Dedifferentiated amniotic fluid mesenchymal stem cell (primary cell): Measurements from ENCODE around the gene IFNGR1.
"Not testable (repeated sequence)": the region's sequence is repeated elsewhere in the genome, so short reads cannot be mapped to it uniquely, and the experiment has no call there.

Experiments used
- DNase-seq: peaks from one replicate; pipeline ENCODE4 v3.0.0-alpha.2; 2016; ENCODE audit errors: extremely low spot score

Gene IFNGR1

GRCh38 chr6:137213331-137213740, 5.8 kb downstream of the IFNGR1 start:
- no peak for DNase-seq

- no peak for DNase-seq
Observed at GRCh38 chr6:137211910-137212309, 7.3 kb downstream of the IFNGR1 start.

GRCh38 chr6:137210903-137211302, 8.3 kb downstream of the IFNGR1 start:
- DNase-seq = no peak

- no peak for DNase-seq
Observed at GRCh38 chr6:137208279-137208678, 10.9 kb downstream of the IFNGR1 start.

DNA sequence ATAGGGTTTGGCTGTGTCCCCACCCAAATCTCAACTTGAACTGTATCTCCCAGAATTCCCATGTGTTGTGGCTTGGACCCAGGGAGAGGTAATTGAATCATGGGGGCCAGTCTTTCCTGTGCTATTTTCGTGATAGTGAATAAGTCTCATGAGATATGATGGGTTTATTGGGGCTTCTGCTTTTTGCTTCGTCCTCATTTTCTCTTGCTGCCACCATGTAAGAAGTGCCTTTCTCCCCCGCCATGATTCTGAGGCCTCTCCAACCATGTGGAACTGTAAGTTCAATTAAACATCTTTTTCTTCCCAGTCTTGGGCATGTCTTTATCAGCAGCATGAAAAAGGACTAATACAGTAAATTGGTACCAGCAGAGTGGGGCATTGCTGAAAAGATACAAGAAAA, 11.7 kb downstream of the IFNGR1 start:
- not testable (repeated sequence) for DNase-seq

DNA sequence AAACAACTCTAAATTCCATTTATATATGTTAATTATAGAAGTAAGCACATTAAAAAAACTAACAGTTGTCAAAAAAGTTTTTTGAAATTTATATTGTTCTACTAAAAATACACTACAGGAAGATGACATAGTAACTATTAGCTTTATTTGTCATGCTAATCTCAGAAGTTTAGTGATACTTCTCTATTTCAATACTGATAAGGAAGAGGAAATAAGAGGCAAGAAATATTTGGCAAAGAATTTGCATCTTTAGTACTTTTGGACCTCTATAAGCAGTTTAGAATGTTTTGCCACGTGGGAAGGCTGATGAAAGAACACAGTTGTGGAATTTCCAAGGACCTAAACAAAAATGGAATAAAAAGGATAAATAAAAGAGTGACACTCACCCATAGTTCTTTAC, 12.6 kb downstream of the IFNGR1 start:
- no peak for DNase-seq

- no peak for DNase-seq
Observed at GRCh38 chr6:137203256-137203655, 15.9 kb downstream of the IFNGR1 start.

- no peak for DNase-seq
Observed at GRCh38 chr6:137202078-137202477, 17.1 kb downstream of the IFNGR1 start.

GRCh38 chr6:137201006-137201405, 18.2 kb downstream of the IFNGR1 start:
- DNase-seq = no peak

- DNase-seq = no peak
Observed at GRCh38 chr6:137200288-137200687, 18.9 kb downstream of the IFNGR1 start.

DNA sequence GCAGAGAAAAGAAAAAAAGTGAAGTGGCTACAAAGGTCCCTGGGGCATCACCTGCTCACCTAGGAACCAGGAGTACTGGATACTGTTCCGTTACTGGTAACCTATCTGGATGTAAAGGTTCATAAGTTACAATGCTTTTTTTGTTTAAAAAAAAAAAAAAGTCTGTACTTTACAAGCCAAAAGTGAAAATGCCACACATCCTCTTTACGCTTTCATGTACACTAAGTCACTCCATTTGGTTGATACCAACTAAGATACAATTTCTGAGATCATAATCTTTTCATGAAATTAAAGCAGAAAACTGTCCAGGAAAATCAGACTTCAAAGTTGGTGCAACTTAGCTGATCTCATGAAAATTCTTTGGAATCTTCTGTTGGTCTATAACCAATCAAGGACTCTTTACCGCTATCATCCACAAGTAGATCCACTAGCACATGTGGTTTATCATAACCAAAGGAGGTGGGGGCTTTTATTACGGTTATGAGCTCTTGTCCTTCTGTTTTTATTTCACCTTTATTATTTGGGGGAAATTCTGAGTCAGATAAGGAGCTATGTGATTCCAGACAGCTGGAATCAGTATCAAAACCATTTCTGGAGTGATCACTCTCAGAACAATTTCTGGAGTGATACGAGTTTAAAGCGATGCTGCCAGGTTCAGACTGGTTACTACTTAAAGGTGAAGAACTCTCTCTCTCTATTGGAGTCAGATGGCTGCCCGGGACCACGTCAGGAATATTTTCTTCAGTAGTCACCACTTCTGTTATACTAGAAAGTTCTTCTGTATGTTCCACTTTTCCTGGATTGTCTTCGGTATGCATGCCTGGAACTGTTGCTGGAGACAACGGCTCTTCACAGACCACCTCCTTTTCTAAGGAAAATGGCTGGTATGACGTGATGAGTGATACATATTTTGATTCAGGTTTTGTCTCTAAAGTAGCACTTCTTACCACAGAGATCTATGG, 21.2 kb downstream of the IFNGR1 start:
- no peak for DNase-seq

DNA sequence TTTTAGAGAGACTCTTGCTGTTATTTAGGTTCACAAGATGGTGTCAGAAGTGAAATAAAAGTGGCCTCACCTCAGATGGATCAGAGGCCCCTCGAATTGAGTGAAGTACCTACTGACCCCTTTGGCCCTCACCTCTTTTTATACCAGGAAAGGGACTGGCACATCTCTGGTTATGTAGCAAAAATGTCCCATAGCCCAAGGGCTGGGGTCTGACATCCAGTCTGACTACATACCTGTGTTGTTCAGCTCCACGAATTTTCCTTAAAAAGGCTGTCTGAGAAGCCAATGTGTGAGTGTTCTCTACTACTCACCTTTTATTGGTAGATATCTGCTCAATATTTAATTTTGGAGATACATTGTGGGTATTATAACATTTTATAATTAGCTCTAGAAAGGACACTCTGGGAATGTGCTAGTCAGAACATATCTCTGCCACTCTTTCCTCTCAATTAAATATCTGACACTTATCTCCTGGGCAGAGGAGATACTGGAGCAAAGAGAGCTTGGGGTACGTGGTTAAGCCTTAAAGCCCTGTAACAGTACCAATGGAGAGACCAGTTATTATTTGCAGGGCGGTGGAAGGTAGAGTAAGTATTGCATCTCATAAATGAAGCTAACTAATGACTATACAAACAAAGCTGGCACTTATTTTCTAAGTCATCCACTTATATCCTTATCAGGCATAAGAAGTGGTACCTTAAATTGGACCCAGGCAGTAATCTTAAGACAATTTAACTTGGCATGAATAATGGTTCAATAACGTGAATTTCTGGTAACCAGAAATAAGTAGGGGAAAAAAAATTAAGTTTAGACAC, 25.7 kb downstream of the IFNGR1 start:
- no peak for DNase-seq

- no peak for DNase-seq
Observed at GRCh38 chr6:137192821-137193220, 26.4 kb downstream of the IFNGR1 start.

GRCh38 chr6:137191670-137192069, 27.5 kb downstream of the IFNGR1 start:
- DNase-seq = peak; percentile 25

GRCh38 chr6:137191236-137191635, 27.9 kb downstream of the IFNGR1 start:
- DNase-seq = no peak

DNA sequence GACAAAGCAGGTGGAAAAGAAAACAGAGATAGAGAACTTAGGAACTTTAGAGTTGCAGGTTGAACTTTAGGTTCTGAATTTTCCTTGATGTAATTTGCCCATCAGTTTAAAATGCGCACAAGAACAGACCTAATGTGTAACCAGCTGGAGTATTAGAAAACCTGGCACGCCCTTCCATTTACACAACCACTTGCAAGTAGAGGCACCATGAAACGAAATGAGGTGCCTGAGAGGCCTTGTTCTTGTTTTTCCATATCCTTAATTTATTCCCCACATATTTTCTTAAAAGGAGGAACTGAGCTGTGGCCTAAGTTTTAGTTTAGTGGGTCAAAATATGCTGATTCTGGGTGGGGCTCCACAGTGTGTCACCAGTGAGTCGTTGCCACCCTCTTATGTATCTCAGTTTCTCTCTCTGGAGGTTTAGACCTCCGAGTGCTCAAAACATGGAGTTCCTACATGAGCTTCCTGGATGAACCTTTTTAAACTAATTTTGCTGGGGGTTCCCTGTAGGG, 28.5 kb downstream of the IFNGR1 start:
- no peak for DNase-seq

DNA sequence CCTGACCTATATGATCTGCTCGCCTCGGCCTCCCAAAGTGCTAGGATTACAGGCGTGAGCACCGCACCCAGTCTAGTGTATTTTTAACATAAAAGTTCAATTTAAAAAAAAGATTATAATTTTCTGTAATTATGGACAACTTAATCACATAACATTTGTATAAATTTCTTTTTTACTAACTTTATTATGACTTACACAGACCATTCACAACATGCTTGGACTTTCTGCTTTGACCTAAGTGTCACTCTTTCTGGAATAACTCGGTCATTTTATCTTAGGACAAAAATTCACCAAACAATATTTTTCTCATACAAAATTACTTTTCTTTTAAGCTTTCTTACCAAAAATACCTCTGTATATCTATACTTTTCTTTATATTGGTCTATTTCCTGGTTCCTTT, 30.3 kb downstream of the IFNGR1 start:
- no peak for DNase-seq

- no peak for DNase-seq
Observed at GRCh38 chr6:137185290-137185689, 33.9 kb downstream of the IFNGR1 start.

DNA sequence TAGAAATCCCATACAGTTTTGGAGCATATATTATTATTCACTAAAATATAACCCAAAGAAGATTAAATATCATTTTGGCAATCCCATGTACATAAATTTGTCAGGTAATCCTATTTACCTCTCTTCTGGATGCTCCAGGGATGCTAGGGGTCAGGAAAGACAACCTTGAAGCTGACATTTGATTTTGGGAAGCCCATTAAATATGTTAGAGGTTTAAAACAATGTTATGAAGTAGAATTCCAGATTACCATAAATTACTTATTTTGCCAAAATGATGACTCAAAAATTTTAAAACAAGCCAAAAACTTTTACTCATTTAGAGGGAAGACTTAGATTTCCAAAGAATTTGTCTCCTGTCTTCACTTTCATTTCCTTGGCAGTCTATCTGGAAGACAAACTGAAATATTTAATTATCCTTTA, 36.5 kb downstream of the IFNGR1 start:
- DNase-seq = no peak

DNA sequence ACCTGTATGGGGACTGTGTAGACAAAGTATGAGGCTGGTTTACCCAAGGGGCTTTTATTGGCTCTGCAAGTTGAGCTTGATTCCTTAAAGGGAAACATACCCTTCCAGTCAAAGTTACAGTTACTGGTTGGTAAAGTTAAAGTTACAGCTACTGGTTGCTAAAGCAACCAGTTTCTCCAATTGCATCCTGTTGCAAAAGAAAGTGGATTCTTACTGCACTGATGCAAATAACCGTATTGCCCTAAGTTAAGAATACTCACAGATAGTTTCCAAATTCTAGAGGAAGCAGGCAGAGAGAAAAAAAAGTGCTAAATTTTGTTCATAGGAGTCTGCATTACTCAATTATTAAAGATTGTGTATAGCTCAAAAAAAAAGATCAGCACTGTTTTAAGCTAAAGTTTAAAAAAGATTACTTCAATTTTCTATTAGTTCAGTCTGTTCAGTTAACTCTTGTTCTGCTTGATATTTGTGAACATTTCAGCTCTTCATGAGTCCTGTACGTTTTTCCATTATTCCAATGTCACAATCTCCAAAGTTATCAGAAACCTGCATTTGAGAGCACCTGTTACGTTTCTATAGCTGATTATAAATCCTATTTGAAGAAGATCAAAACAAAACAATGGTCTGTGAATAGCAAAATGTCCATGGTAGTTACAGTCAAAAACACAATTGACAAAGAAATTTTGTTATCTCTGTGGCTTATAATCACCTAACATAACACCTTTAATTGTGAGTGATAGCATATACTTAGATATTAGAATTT, 37.1 kb downstream of the IFNGR1 start:
- DNase-seq = no peak

GRCh38 chr6:137177611-137178010, 41.6 kb downstream of the IFNGR1 start:
- no peak for DNase-seq

GRCh38 chr6:137176729-137177128, 42.5 kb downstream of the IFNGR1 start:
- no peak for DNase-seq
